ENCODE data around the gene GSTO2.
A peak's percentile ranks its signal among the peaks of the same experiment; 100 is the strongest.

GSTO2 gene

DNA sequence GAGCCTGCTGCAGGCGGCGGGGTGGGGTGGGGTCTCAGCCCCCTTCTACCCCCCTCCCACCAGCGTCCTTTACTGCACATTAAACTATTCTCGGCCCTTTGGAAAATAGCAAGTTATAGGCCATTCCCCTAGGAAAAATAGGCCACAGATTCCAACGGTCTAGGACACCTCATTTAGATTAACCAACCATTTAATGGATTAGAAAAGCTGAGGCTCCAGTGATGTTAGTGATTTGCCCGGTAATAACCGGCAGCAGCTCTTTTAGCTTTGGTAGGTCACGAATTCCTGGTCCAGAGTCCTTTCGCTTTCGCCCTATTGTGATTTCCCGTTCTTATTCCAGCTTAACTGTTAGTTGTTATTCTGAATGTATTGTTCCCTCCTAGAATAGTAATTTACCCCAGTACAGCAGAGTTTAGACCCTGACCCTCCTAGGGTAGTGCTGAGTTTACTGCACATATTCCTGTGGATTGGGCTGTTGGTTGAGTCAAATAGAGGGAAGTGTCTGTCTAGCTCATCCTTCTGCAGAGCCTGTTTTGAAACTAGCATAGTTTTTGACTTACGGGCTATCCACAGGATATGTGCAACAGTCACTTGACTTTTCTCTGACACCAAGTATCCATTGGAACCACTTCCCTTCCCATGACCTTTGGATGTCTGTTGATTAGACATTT, 13.5 kb upstream of the GSTO2 start:
- DNase-seq: peak; percentile 82
- in situ Hi-C loops (cut with HindIII; ENCODE audit: low pct_ligation_motif_present, low sequenced_read_pairs): no loop called here

GRCh38 chr10:104256335-104256961, 12.5 kb upstream of the GSTO2 start:
- no peak for TF ChIP-seq CTCF (IDR thresholded peaks at IDR 0.05; ENCODE audit: low read depth, low read length, missing control alignments)
- Histone ChIP-seq H3K4me3 (ENCODE audit: low read depth, low read length) (peak overlapping the region; percentile 82), H3K27ac (peak overlapping the region; percentile 95), H3K36me3 (replicated peaks) (peaks cover 37% of the 10 kb centered on the region), H3K27me3 (replicated peaks) (no peaks in the 10 kb centered on the region)
- in situ Hi-C loops (cut with HindIII; ENCODE audit: low pct_ligation_motif_present, low sequenced_read_pairs): no loop called here
- DNase-seq: no peak

More for the DNA sequence above, 13.5 kb upstream of the GSTO2 start:
- H3K4me3 ChIP-seq (ENCODE audit: low read depth, low read length): peak overlapping the region; percentile 82
- H3K27ac ChIP-seq: peak overlapping the region; percentile 95
- no peaks in the 10 kb centered on the region for H3K27me3 ChIP-seq (replicated peaks)
- H3K36me3 ChIP-seq (replicated peaks): peaks cover 30% of the 10 kb centered on the region
- TF ChIP-seq CTCF (IDR thresholded peaks at IDR 0.05; ENCODE audit: low read depth, low read length, missing control alignments): no peak

GRCh38 chr10:104257235-104257634, 11.7 kb upstream of the GSTO2 start:
- no peak for TF ChIP-seq CTCF (IDR thresholded peaks at IDR 0.05; ENCODE audit: low read depth, low read length, missing control alignments)
- peak overlapping the region; percentile 95 for H3K27ac ChIP-seq
- in situ Hi-C loops (cut with HindIII; ENCODE audit: low pct_ligation_motif_present, low sequenced_read_pairs): no loop called here
- no peaks in the 10 kb centered on the region for H3K27me3 ChIP-seq (replicated peaks)
- no peak for DNase-seq
- H3K4me3 ChIP-seq (ENCODE audit: low read depth, low read length): peak overlapping the region; percentile 82
- peaks cover 45% of the 10 kb centered on the region for H3K36me3 ChIP-seq (replicated peaks)

DNA sequence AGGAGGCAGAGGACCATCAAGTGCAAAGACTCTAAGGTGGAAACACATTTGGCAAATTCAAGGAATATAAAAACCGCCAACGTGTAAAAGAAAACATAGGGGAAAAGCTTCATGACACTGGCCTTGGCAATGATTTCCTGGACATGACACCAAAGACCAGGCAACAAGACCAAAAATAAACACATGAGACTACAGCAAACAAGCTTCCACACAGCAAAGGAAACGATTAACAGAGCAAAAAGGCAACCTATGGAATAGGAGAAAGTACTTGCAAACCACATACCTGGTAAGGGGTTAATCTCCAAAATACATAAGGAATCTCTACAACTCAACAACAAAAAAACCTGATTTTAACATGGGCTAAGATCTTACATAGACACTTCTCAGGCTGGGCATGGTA, 10.8 kb upstream of the GSTO2 start:
- H3K27ac ChIP-seq: peak overlapping the region; percentile 7
- no peak overlapping the region for H3K4me3 ChIP-seq (ENCODE audit: low read depth, low read length)
- in situ Hi-C loops (cut with HindIII; ENCODE audit: low pct_ligation_motif_present, low sequenced_read_pairs): no loop called here
- H3K27me3 ChIP-seq (replicated peaks): no peaks in the 10 kb centered on the region
- H3K36me3 ChIP-seq (replicated peaks): peaks cover 55% of the 10 kb centered on the region
- TF ChIP-seq CTCF (IDR thresholded peaks at IDR 0.05; ENCODE audit: low read depth, low read length, missing control alignments): no peak
- no peak for DNase-seq

- Histone ChIP-seq H3K27ac (peak overlapping the region; percentile 76), H3K36me3 (replicated peaks) (peaks cover 64% of the 10 kb centered on the region), H3K27me3 (replicated peaks) (no peaks in the 10 kb centered on the region), H3K4me3 (ENCODE audit: low read depth, low read length) (no peak overlapping the region)
- no peak for TF ChIP-seq CTCF (IDR thresholded peaks at IDR 0.05; ENCODE audit: low read depth, low read length, missing control alignments)
- in situ Hi-C loops (cut with HindIII; ENCODE audit: low pct_ligation_motif_present, low sequenced_read_pairs): no loop called here
- no peak for DNase-seq
Measured at GRCh38 chr10:104259456-104259855, 9.5 kb upstream of the GSTO2 start.
